Breast epithelium (tissue), 4 donors: ENCODE results near the gene RDH8. TPM values are rescaled to one million over a fixed set of nuclear protein-coding genes. Genes with fewer than 3 reads are reported as not detected.

Experiments
- DNase-seq, 2 donors: peaks; one replicate each; pipeline ENCODE4 v3.0.0-alpha.2; 2019; ENCODE audit warnings: low spot score in 2 of 2
- H3K27ac ChIP-seq, 2 donors: fragments of 200-600 bp; sonication (generic) in 1 of 2; one replicate each; pipeline ENCODE4 v1.5.1; 2016 to 2019; ENCODE audit warnings: mild to moderate bottlenecking in 1 of 2
- H3K27me3 ChIP-seq, 2 donors: fragments of 200-600 bp; sonication (generic) in 1 of 2; one replicate each; pipeline versions ENCODE4 v1.5.1 to v1.6.0; 2017 to 2019; ENCODE audit warnings: control low read depth in 1 of 2, mild to moderate bottlenecking in 1 of 2
- H3K36me3 ChIP-seq: fragments of 200-600 bp; one replicate; pipeline ENCODE4 v1.5.1; 2019
- H3K4me1 ChIP-seq, 2 donors: fragments of 200-600 bp; sonication (generic); one replicate each; pipeline ENCODE4 v1.5.1; 2016 to 2019; ENCODE audit warnings: control low read depth in 1 of 2
- H3K4me3 ChIP-seq, 3 donors: fragments of 200-600 bp; sonication (generic); 1 replicate in 2 of 3; 2 replicates in 1 of 3; pipeline ENCODE4 v1.5.1; 2016 to 2019; ENCODE audit warnings: mild to moderate bottlenecking in 3 of 3, moderate library complexity in 2 of 3
- H3K9me3 ChIP-seq, 2 donors: fragments of 200-600 bp; sonication (generic) in 1 of 2; one replicate each; pipeline ENCODE4 v1.5.1; 2016 to 2019; ENCODE audit warnings: control low read depth in 1 of 2
- CTCF ChIP-seq, 3 donors: fragments of 450-650 bp; IDR thresholded peaks; one replicate each; pipeline ENCODE4 v1.5.1; 2016 to 2017; ENCODE audit warnings: antibody characterized with exemption in 3 of 3, mild to moderate bottlenecking in 3 of 3, moderate library complexity in 3 of 3
- POLR2A ChIP-seq: fragments of 450-650 bp; IDR thresholded peaks from one replicate; pipeline ENCODE4 v1.6.1; 2016; ENCODE audit warnings: antibody characterized with exemption, mild to moderate bottlenecking, moderate library complexity
- POLR2AphosphoS5 ChIP-seq, 3 donors: sonication (generic); formaldehyde crosslinking; IDR thresholded peaks; one replicate each; pipeline ENCODE4 v1.6.1; 2017; ENCODE audit warnings: antibody characterized with exemption in 3 of 3
- intact Hi-C: fragments of 100-400 bp; cut with DNase I; formaldehyde crosslinking; loops from one replicate; pipeline ENCODE4 v1.15.1; 2023; ENCODE audit warnings: low total_unique reads
- total RNA-seq, 3 donors: library from RNA; depleted of rRNA; stranded (reverse); fragments of >200 nt; gene quantifications; one replicate each; pipeline ENCODE4 v1.1.0, GENCODE V29; 2016

RDH8 gene
- total RNA-seq, 3 donors from 2014 or later: not detected

- intact Hi-C loops: no loop called here
- peak overlapping the region in 2 of 3 donors; percentile 16 to 53 for H3K4me3 ChIP-seq
- peaks cover 0 to 5% of the 10 kb centered on the region in 2 donors for H3K4me1 ChIP-seq
- TF ChIP-seq POLR2AphosphoS5 (IDR thresholded peaks at IDR 0.05): no peak
- no peak for TF ChIP-seq CTCF (IDR thresholded peaks at IDR 0.05)
- no peak for TF ChIP-seq POLR2A
- peaks cover 0 to 31% of the 10 kb centered on the region in 2 donors for H3K27me3 ChIP-seq
- no peaks in the 10 kb centered on the region for H3K9me3 ChIP-seq
- H3K36me3 ChIP-seq: no peaks in the 10 kb centered on the region
- DNase-seq: no peak
- H3K27ac ChIP-seq: peak overlapping the region; percentile 77 to 92
Observed at GRCh38 chr19:10005632-10006334, 7.5 kb upstream of the RDH8 start.

GRCh38 chr19:10006335-10006708 is 7.0 kb upstream of the RDH8 start:
- no peaks in the 10 kb centered on the region for H3K36me3 ChIP-seq
- H3K27me3 ChIP-seq: peaks cover 0 to 36% of the 10 kb centered on the region in 2 donors
- peak overlapping the region in 2 of 3 donors; percentile 16 to 53 for H3K4me3 ChIP-seq
- peaks cover 0 to 5% of the 10 kb centered on the region in 2 donors for H3K4me1 ChIP-seq
- no peaks in the 10 kb centered on the region for H3K9me3 ChIP-seq
- peak in 1 of 2 donors; percentile 25 for DNase-seq
- TF ChIP-seq CTCF (IDR thresholded peaks at IDR 0.05) (no peak), POLR2AphosphoS5 (IDR thresholded peaks at IDR 0.05) (peak in 1 of 3 donors; percentile 26)
- intact Hi-C loops: no loop called here
- peak overlapping the region; percentile 77 to 92 for H3K27ac ChIP-seq

- H3K4me1 ChIP-seq: peaks cover 0 to 5% of the 10 kb centered on the region in 2 donors
- peak overlapping the region; percentile 77 to 92 for H3K27ac ChIP-seq
- peaks cover 0 to 41% of the 10 kb centered on the region in 2 donors for H3K27me3 ChIP-seq
- no peaks in the 10 kb centered on the region for H3K36me3 ChIP-seq
- no peaks in the 10 kb centered on the region for H3K9me3 ChIP-seq
- intact Hi-C loops: no loop called here
- TF ChIP-seq CTCF (IDR thresholded peaks at IDR 0.05): no peak
- TF ChIP-seq POLR2A: no peak
- no peak for TF ChIP-seq POLR2AphosphoS5 (IDR thresholded peaks at IDR 0.05)
- no peak for DNase-seq
- no peak overlapping the region for H3K4me3 ChIP-seq
Observed at GRCh38 chr19:10006752-10007323, 6.4 kb upstream of the RDH8 start.

GRCh38 chr19:10007371-10008183 is 5.7 kb upstream of the RDH8 start:
- intact Hi-C loops: no loop called here
- peaks cover 0 to 49% of the 10 kb centered on the region in 2 donors for H3K27me3 ChIP-seq
- peak in 1 of 2 donors; percentile 35 for DNase-seq

More at GRCh38 chr19:10007371-10008183, 5.7 kb upstream of the RDH8 start:
- TF ChIP-seq POLR2AphosphoS5 (IDR thresholded peaks at IDR 0.05): no peak
- no peak for TF ChIP-seq CTCF (IDR thresholded peaks at IDR 0.05)
- TF ChIP-seq POLR2A: no peak
- peaks cover 0 to 5% of the 10 kb centered on the region in 2 donors for H3K4me1 ChIP-seq
- H3K9me3 ChIP-seq: no peaks in the 10 kb centered on the region
- H3K4me3 ChIP-seq: peak overlapping the region in 2 of 3 donors; percentile 17 to 25
- no peaks in the 10 kb centered on the region for H3K36me3 ChIP-seq
- peak overlapping the region; percentile 77 to 92 for H3K27ac ChIP-seq
